ENCODE measurements around the gene HOXB2.

The HOXB2 gene

GRCh38 chr17:48527547-48527932 lies 17.4 kb downstream of the HOXB2 start:
- TF ChIP-seq POLR2A (IDR thresholded peaks at IDR 0.05; ENCODE audit: low read depth, low read length) (no peak), TAF1 (IDR thresholded peaks at IDR 0.05; ENCODE audit: borderline replicate concordance, low read depth, low read length) (no peak), POLR2AphosphoS5 (IDR thresholded peaks at IDR 0.05; ENCODE audit: low read depth, low read length) (no peak)
- DNase-seq (ENCODE audit: insufficient read length) (no peak), FAIRE-seq (no peak)

GRCh38 chr17:48526608-48527546 lies 18.0 kb downstream of the HOXB2 start:
- FAIRE-seq, result no peak
- no peak for DNase-seq (ENCODE audit: insufficient read length)

GRCh38 chr17:48523010-48523409 lies 21.9 kb downstream of the HOXB2 start:
- TF ChIP-seq POLR2AphosphoS5 (IDR thresholded peaks at IDR 0.05; ENCODE audit: low read depth, low read length) (no peak), TAF1 (IDR thresholded peaks at IDR 0.05; ENCODE audit: borderline replicate concordance, low read depth, low read length) (no peak), POLR2A (IDR thresholded peaks at IDR 0.05; ENCODE audit: low read depth, low read length) (no peak)
- FAIRE-seq (no peak), DNase-seq (ENCODE audit: insufficient read length) (no peak)

More at GRCh38 chr17:48526608-48527546, 18.0 kb downstream of the HOXB2 start:
- TF ChIP-seq TAF1 (IDR thresholded peaks at IDR 0.05; ENCODE audit: borderline replicate concordance, low read depth, low read length), result no peak
- no peak for TF ChIP-seq POLR2AphosphoS5 (IDR thresholded peaks at IDR 0.05; ENCODE audit: low read depth, low read length)
- TF ChIP-seq POLR2A (IDR thresholded peaks at IDR 0.05; ENCODE audit: low read depth, low read length), result no peak

GRCh38 chr17:48522031-48522653 lies 22.8 kb downstream of the HOXB2 start:
- FAIRE-seq, result no peak
- DNase-seq (ENCODE audit: insufficient read length), result no peak

GRCh38 chr17:48520631-48521079 lies 24.3 kb downstream of the HOXB2 start:
- no peak for DNase-seq (ENCODE audit: insufficient read length)
- no peak for FAIRE-seq
- TF ChIP-seq POLR2AphosphoS5 (IDR thresholded peaks at IDR 0.05; ENCODE audit: low read depth, low read length), result no peak
- TF ChIP-seq POLR2A (IDR thresholded peaks at IDR 0.05; ENCODE audit: low read depth, low read length), result no peak
- TF ChIP-seq TAF1 (IDR thresholded peaks at IDR 0.05; ENCODE audit: borderline replicate concordance, low read depth, low read length), result no peak

More at GRCh38 chr17:48522031-48522653, 22.8 kb downstream of the HOXB2 start:
- TF ChIP-seq TAF1 (IDR thresholded peaks at IDR 0.05; ENCODE audit: borderline replicate concordance, low read depth, low read length) (no peak), POLR2A (IDR thresholded peaks at IDR 0.05; ENCODE audit: low read depth, low read length) (no peak), POLR2AphosphoS5 (IDR thresholded peaks at IDR 0.05; ENCODE audit: low read depth, low read length) (no peak)

- DNase-seq (ENCODE audit: insufficient read length) (no peak), FAIRE-seq (no peak)
- TF ChIP-seq POLR2AphosphoS5 (IDR thresholded peaks at IDR 0.05; ENCODE audit: low read depth, low read length) (no peak), TAF1 (IDR thresholded peaks at IDR 0.05; ENCODE audit: borderline replicate concordance, low read depth, low read length) (no peak), POLR2A (IDR thresholded peaks at IDR 0.05; ENCODE audit: low read depth, low read length) (no peak)
Measured at GRCh38 chr17:48519427-48519826, 25.5 kb downstream of the HOXB2 start.

GRCh38 chr17:48517478-48517877 lies 27.4 kb downstream of the HOXB2 start:
- no peak for TF ChIP-seq TAF1 (IDR thresholded peaks at IDR 0.05; ENCODE audit: borderline replicate concordance, low read depth, low read length)
- no peak for TF ChIP-seq POLR2A (IDR thresholded peaks at IDR 0.05; ENCODE audit: low read depth, low read length)
- TF ChIP-seq POLR2AphosphoS5 (IDR thresholded peaks at IDR 0.05; ENCODE audit: low read depth, low read length), result no peak
- DNase-seq (ENCODE audit: insufficient read length) (no peak), FAIRE-seq (no peak)

GRCh38 chr17:48515925-48516900 lies 28.7 kb downstream of the HOXB2 start:
- TF ChIP-seq TAF1 (IDR thresholded peaks at IDR 0.05; ENCODE audit: borderline replicate concordance, low read depth, low read length) (no peak), POLR2A (IDR thresholded peaks at IDR 0.05; ENCODE audit: low read depth, low read length) (no peak), POLR2AphosphoS5 (IDR thresholded peaks at IDR 0.05; ENCODE audit: low read depth, low read length) (no peak)
- DNase-seq (ENCODE audit: insufficient read length) (no peak), FAIRE-seq (no peak)

GRCh38 chr17:48514477-48514876 lies 30.4 kb downstream of the HOXB2 start:
- TF ChIP-seq TAF1 (IDR thresholded peaks at IDR 0.05; ENCODE audit: borderline replicate concordance, low read depth, low read length) (no peak), POLR2AphosphoS5 (IDR thresholded peaks at IDR 0.05; ENCODE audit: low read depth, low read length) (no peak), POLR2A (IDR thresholded peaks at IDR 0.05; ENCODE audit: low read depth, low read length) (no peak)
- no peak for FAIRE-seq
- DNase-seq (ENCODE audit: insufficient read length), result no peak

GRCh38 chr17:48513666-48514455 lies 31.0 kb downstream of the HOXB2 start:
- DNase-seq (ENCODE audit: insufficient read length) (no peak), FAIRE-seq (peak; percentile 78)
- no peak for TF ChIP-seq POLR2AphosphoS5 (IDR thresholded peaks at IDR 0.05; ENCODE audit: low read depth, low read length)
- TF ChIP-seq TAF1 (IDR thresholded peaks at IDR 0.05; ENCODE audit: borderline replicate concordance, low read depth, low read length), result no peak
- no peak for TF ChIP-seq POLR2A (IDR thresholded peaks at IDR 0.05; ENCODE audit: low read depth, low read length)

All from GM12892 (cell line).